ENCODE results near the gene BRI3. TPM values are rescaled to one million over a fixed set of nuclear protein-coding genes. Genes with fewer than 3 reads are reported as not detected.

BRI3 gene
- total and polyA plus RNA-seq, 2 of the 8 experiments (the other 6 are each of a cell fraction or from before 2014, with no cell fraction given), result 77.5 to 93.4 TPM

DNA sequence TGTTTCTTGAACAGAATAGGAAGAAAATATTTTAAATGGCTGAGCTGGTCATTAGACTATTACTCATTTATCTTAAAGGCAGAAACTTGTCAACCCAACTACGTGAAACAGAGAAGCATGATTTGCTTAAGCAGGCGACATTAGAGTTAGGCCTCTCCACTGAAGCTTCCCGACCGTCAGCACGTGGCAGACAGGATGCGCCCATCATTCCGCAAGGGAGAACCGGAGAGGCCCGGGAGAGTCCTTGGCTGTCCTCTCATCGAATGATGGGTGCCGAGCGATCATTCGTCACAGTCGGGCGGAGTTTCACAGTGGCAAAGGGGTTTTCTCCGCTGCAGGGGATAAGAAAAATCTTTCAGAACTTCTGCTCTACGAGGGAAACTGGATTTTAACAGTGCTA is 11.8 kb downstream of the BRI3 start:
- H3K23me2 ChIP-seq (ENCODE audit: low read depth, low read length), result no peaks in the 10 kb centered on the region
- ChIA-PET POLR2A (ENCODE audit: partially characterized antibody) (interaction anchor here (0.6 to 1.1 kb wide), 3 partner anchors 10 to 106 kb away, joined by 3 to 4 read pairs (median 4); no protein-coding TSS in a partner anchor), CTCF (ENCODE audit: partially characterized antibody) (interaction anchor here (0.9 to 8.1 kb wide), 7 partner anchors 8 to 133 kb away, joined by 6 to 57 read pairs (median 6); partner anchors contain the start of gene BAIAP2L1)
- no peak overlapping the region for H2BK120ac ChIP-seq (replicated peaks; ENCODE audit: low read depth, low read length)
- WGBS, 2 experiments (ENCODE audit: extremely low coverage in 1 of 2, insufficient coverage in 1 of 2, insufficient read length in 1 of 2, insufficient replicate concordance in 2 of 2, low coverage in 1 of 2, low lambda C conversion rate in 2 of 2, missing lambda C conversion rate in 1 of 2), result 89% methylated on average over 17 of the region's 17 CpGs; no CpG with 5 or more reads in 1 of the 2 experiments
- no peak overlapping the region for H3K23ac ChIP-seq (ENCODE audit: insufficient read length)
- DNase-seq (ENCODE audit: low read depth in 1 of 2, low spot score in 2 of 2) (no peak), FAIRE-seq (no peak)
- H2BK20ac ChIP-seq (ENCODE audit: low read length), result no peak overlapping the region
- no peak overlapping the region for H3K56ac ChIP-seq (replicated peaks; ENCODE audit: insufficient read length, low read depth, low read length)
- H3K36me3 ChIP-seq (ENCODE audit: control insufficient read depth in 2 of 4, insufficient read depth in 4 of 4, low read length in 3 of 4), result peaks cover 7 to 20% (median 12%) of the 10 kb centered on the region in 4 experiments; a peak in 7 of 8 replicates
- TF ChIP-seq CHD2 (IDR thresholded peaks at IDR 0.05; ENCODE audit: low read length) (no peak), CREB1 (IDR thresholded peaks at IDR 0.05) (no peak), TAF1 (IDR thresholded peaks at IDR 0.05; ENCODE audit: low read depth, low read length) (no peak), MAFK (IDR thresholded peaks at IDR 0.05; ENCODE audit: low read depth, low read length) (no peak), RXRA (IDR thresholded peaks at IDR 0.05; ENCODE audit: insufficient read depth, low read depth, low read length) (no peak), SP1 (IDR thresholded peaks at IDR 0.05; ENCODE audit: low read depth, low read length) (no peak)
- TF ChIP-seq, protein P1, sequence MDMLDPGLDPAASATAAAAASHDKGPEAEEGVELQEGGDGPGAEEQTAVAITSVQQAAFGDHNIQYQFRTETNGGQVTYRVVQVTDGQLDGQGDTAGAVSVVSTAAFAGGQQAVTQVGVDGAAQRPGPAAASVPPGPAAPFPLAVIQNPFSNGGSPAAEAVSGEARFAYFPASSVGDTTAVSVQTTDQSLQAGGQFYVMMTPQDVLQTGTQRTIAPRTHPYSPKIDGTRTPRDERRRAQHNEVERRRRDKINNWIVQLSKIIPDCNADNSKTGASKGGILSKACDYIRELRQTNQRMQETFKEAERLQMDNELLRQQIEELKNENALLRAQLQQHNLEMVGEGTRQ (IDR thresholded peaks at IDR 0.05; ENCODE audit: low read length), result no peak
- H3K9me3 ChIP-seq (ENCODE audit: insufficient read depth in 2 of 2, low read depth in 1 of 2, low read length in 1 of 2), result no peaks in the 10 kb centered on the region
- no peak overlapping the region for H3K4ac ChIP-seq (replicated peaks; ENCODE audit: insufficient read length, low read depth, low read length)
- H4K5ac ChIP-seq (ENCODE audit: insufficient read length, low read depth, low read length), result no peak overlapping the region
- peaks cover 0 to 15% of the 10 kb centered on the region in 2 experiments; a peak in 2 of 4 replicates for H3K79me2 ChIP-seq (ENCODE audit: control insufficient read depth in 1 of 2, insufficient read depth in 2 of 2, low read length in 2 of 2)
- H3K4me1 ChIP-seq (replicated peaks in 1 of 4; ENCODE audit: control insufficient read depth in 3 of 4, insufficient read depth in 4 of 4, low read length in 3 of 4), result peaks cover 0 to 10% (median 3%) of the 10 kb centered on the region in 4 experiments; a peak in 5 of 7 replicates
- no peak overlapping the region for H3K27ac ChIP-seq (ENCODE audit: low read depth, low read length)
- no peak overlapping the region for H2AK5ac ChIP-seq (ENCODE audit: low read depth, low read length)
- no peak overlapping the region for H3K4me2 ChIP-seq (ENCODE audit: insufficient read depth in 1 of 2, low read depth in 2 of 2, low read length in 2 of 2)
- H3K14ac ChIP-seq (ENCODE audit: insufficient read length), result no peak overlapping the region
- H3K18ac ChIP-seq (ENCODE audit: extremely low read depth, low read length), result no peak overlapping the region
- no peak overlapping the region for H2BK5ac ChIP-seq (ENCODE audit: low read depth, low read length)
- peaks cover 2% of the 10 kb centered on the region for H3K79me1 ChIP-seq (ENCODE audit: low read depth, low read length)
- no peak overlapping the region for H2BK15ac ChIP-seq (ENCODE audit: low read length)
- no peak overlapping the region for H4K8ac ChIP-seq (ENCODE audit: extremely low read depth, insufficient read depth, low read length)
- no peak overlapping the region for H4K91ac ChIP-seq (replicated peaks; ENCODE audit: insufficient read length, low read length)
- peaks cover 24 to 26% of the 10 kb centered on the region in 2 experiments for H4K20me1 ChIP-seq (replicated peaks in 1 of 2; ENCODE audit: control insufficient read depth in 1 of 2, insufficient read depth in 2 of 2, low read length in 2 of 2)
- H3K9ac ChIP-seq (replicated peaks in 1 of 4; ENCODE audit: extremely low read depth in 1 of 4, low read depth in 3 of 4, low read length in 3 of 4), result no peak overlapping the region
- H2BK12ac ChIP-seq (ENCODE audit: low read depth, low read length), result no peak overlapping the region
- H2AFZ ChIP-seq (ENCODE audit: low read length), result no peak overlapping the region
- no peak overlapping the region for H3K4me3 ChIP-seq (ENCODE audit: extremely low read depth in 1 of 4, insufficient read depth in 2 of 4, low read depth in 3 of 4, low read length in 4 of 4)
- H3K27me3 ChIP-seq (replicated peaks in 1 of 4; ENCODE audit: control insufficient read depth in 3 of 4, extremely low read depth in 1 of 4, insufficient read depth in 3 of 4, low read length in 3 of 4), result no peaks in the 10 kb centered on the region
